Colonic mucosa (tissue), 4 donors: ENCODE data around the gene EEF2K. TPM values are rescaled to one million over a fixed set of nuclear protein-coding genes. Genes with fewer than 3 reads are reported as not detected.

Experiments
- DNase-seq: peaks from one replicate; pipeline ENCODE4 v3.0.0-alpha.2; 2020
- H3K27ac ChIP-seq: fragments of 200-600 bp; one replicate; pipeline ENCODE4 v1.8.0; 2021
- H3K27me3 ChIP-seq: fragments of 200-600 bp; one replicate; pipeline ENCODE4 v1.8.0; 2021
- H3K36me3 ChIP-seq: fragments of 200-600 bp; one replicate; pipeline ENCODE4 v1.8.0; 2021
- H3K4me1 ChIP-seq: fragments of 200-600 bp; one replicate; pipeline ENCODE4 v1.8.0; 2021; ENCODE audit warnings: mild to moderate bottlenecking
- H3K4me3 ChIP-seq: fragments of 200-600 bp; one replicate; pipeline ENCODE4 v1.8.0; 2021
- H3K9ac ChIP-seq, 2 donors: one replicate each; pipeline ENCODE4 v1.7.0; 2013; ENCODE audit warnings: control low read depth in 2 of 2, low read depth in 2 of 2, low read length in 2 of 2
- H3K9me3 ChIP-seq: fragments of 200-600 bp; one replicate; pipeline ENCODE4 v1.8.0; 2021
- CTCF ChIP-seq: fragments of 200-600 bp; IDR thresholded peaks from one replicate; pipeline ENCODE4 v1.8.0; 2022; ENCODE audit warnings: antibody characterized with exemption, mild to moderate bottlenecking
- intact Hi-C: fragments of 100-400 bp; cut with DNase I; formaldehyde crosslinking; loops from one replicate; pipeline ENCODE4 v1.14.1; 2022
- total RNA-seq, 2 donors: library from RNA; stranded (reverse); fragmentation: NEBNext Ultra II Directional in 1 of 2; extraction: Animal tissue kit (Norgen Biotek cat#: 25700) in 1 of 2; gene quantifications; one replicate each; pipeline ENCODE4 v1.2.1, GENCODE V29; 2021
- donor health status: healthy.
- donor health status: DM: no; HTN: no; CAD: no.
- donor health status: DM: no; HTN: no; CAD: no.

The EEF2K gene
- total RNA-seq, 2 donors from 2014 or later: 25.8 to 53.4 TPM

- Histone ChIP-seq H3K4me3 (no peak overlapping the region), H3K36me3 (peaks cover 4% of the 10 kb centered on the region), H3K4me1 (no peaks in the 10 kb centered on the region), H3K9me3 (no peaks in the 10 kb centered on the region), H3K27me3 (no peaks in the 10 kb centered on the region), H3K9ac (no peak overlapping the region), H3K27ac (no peak overlapping the region)
- intact Hi-C loops: no loop called here
- TF ChIP-seq CTCF: no peak
- DNase-seq: no peak
These were observed 59.3 kb downstream of the EEF2K start for GRCh38 chr16:22265351-22265750.

- no peaks in the 10 kb centered on the region for H3K27me3 ChIP-seq
- intact Hi-C loops: no loop called here
- H3K36me3 ChIP-seq: peaks cover 5% of the 10 kb centered on the region
These were observed 60.5 kb downstream of the EEF2K start for GRCh38 chr16:22266546-22266945.

DNA sequence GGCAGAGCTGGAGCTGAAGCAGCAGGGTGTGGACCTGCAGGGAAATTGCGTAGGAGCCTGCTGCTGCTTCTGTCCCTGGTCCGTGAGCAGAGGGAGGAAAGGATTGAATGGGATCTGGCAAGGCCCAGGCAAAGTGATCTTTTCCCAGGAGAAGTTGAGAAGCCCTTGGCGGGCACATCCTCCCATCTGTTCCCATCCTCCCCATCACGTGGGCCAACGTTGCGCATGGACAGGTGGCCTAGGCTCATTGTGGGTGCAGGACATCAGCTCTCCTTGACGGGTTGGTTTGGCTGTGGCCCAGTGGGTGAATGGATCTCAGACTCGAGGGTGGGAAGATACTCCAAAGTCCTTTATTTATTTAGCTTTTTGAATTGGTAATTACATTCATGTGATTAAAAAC lies 61.7 kb downstream of the EEF2K start:
- Histone ChIP-seq H3K9me3 (no peaks in the 10 kb centered on the region), H3K9ac (no peak overlapping the region), H3K4me1 (no peaks in the 10 kb centered on the region), H3K27ac (no peak overlapping the region), H3K36me3 (peaks cover 5% of the 10 kb centered on the region), H3K4me3 (no peak overlapping the region), H3K27me3 (no peaks in the 10 kb centered on the region)
- no peak for TF ChIP-seq CTCF
- no peak for DNase-seq
- intact Hi-C loops: no loop called here

More at GRCh38 chr16:22266546-22266945, 60.5 kb downstream of the EEF2K start:
- H3K4me1 ChIP-seq: no peaks in the 10 kb centered on the region
- H3K9me3 ChIP-seq: no peaks in the 10 kb centered on the region
- H3K4me3 ChIP-seq: no peak overlapping the region
- TF ChIP-seq CTCF: no peak
- no peak overlapping the region for H3K27ac ChIP-seq
- H3K9ac ChIP-seq: no peak overlapping the region
- no peak for DNase-seq

DNA sequence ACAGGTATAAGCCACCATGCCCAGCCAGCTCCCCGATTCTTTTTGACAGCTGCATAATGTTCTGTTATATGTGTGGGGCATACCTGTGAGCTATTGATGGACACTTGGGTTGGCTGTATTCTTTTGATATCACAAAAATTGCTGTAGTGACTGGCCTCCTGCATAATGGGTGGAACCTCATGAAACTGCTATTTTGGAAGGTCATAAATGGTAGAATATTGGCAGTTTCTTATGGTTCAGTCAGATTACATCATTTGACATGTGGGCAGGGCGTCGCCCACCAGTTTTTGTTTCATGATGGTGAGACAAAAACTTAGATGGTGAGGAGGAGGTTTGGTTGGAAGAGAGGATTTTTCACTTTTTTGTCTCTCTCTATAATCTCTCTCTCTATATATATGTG lies 64.4 kb downstream of the EEF2K start:
- H3K4me3 ChIP-seq: no peak overlapping the region
- H3K9me3 ChIP-seq: no peaks in the 10 kb centered on the region
- no peak overlapping the region for H3K9ac ChIP-seq
- no peak for TF ChIP-seq CTCF
- peaks cover 5% of the 10 kb centered on the region for H3K36me3 ChIP-seq
- DNase-seq: no peak
- intact Hi-C loops: no loop called here
- H3K4me1 ChIP-seq: no peaks in the 10 kb centered on the region
- H3K27me3 ChIP-seq: no peaks in the 10 kb centered on the region
- H3K27ac ChIP-seq: no peak overlapping the region

DNA sequence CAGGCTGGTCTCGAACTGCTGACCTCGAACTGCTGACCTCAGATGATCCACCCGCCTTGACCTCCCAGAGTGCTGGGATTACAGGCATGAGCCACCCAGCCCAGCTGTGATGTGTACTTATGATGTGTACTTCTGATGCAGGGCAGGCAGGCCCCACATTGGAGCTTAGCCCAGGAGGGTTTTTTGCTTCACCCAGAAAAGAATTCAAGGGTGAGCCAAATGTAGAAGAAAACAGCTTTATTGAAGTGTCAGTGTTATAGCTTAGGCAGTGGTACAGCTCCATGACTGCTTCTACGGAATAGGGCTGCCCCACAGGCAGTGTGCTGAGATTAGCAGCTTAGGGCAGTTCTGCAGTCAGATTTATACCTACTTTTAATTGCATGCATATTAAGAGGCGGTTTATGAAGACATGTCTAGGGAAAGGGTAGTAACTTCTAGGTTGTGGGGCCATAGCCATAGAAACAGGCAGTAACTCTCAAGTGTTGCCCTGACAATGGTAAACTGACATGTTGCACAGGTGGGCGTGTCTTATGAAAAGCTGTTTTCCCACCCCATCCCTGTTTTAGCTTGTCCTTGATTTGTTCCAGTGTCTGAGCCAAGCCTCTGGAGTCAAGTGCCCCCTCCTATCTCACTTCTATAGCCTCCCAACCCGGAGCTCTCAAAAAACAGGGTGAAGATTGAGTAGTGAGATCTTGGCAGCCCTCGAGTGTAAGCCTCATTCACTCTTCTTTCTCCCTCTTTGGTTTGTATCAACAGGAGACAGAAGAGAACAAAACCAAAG lies 67.0 kb downstream of the EEF2K start:
- Histone ChIP-seq H3K36me3 (peaks cover 5% of the 10 kb centered on the region), H3K9ac (no peak overlapping the region), H3K9me3 (no peaks in the 10 kb centered on the region), H3K4me1 (no peaks in the 10 kb centered on the region), H3K27ac (no peak overlapping the region), H3K4me3 (no peak overlapping the region), H3K27me3 (no peaks in the 10 kb centered on the region)
- intact Hi-C loops: no loop called here
- no peak for TF ChIP-seq CTCF
- no peak for DNase-seq
